RKO (cell line): ENCODE data around the gene MGAT4C.

Experiments used
- DNase-seq: peaks from one replicate; pipeline ENCODE4 v3.0.0-alpha.2; 2016; ENCODE audit warnings: low spot score

The MGAT4C gene

GRCh38 chr12:86229772-86230171 is 26.4 kb downstream of the MGAT4C start:
- DNase-seq: no peak

GRCh38 chr12:86228656-86229055 is 27.5 kb downstream of the MGAT4C start:
- no peak for DNase-seq

GRCh38 chr12:86226481-86226880 is 29.7 kb downstream of the MGAT4C start:
- no peak for DNase-seq

GRCh38 chr12:86216591-86216990 is 39.6 kb downstream of the MGAT4C start:
- no peak for DNase-seq

GRCh38 chr12:86213012-86213411 is 43.2 kb downstream of the MGAT4C start:
- no peak for DNase-seq

GRCh38 chr12:86198696-86199444 is 57.3 kb downstream of the MGAT4C start:
- DNase-seq: no peak

- DNase-seq: no peak
These were observed 59.7 kb downstream of the MGAT4C start for GRCh38 chr12:86196465-86196864.

- no peak for DNase-seq
These were observed 61.5 kb downstream of the MGAT4C start for GRCh38 chr12:86194721-86195120.

- DNase-seq: peak; percentile 66
These were observed 62.3 kb downstream of the MGAT4C start for GRCh38 chr12:86193931-86194330.

GRCh38 chr12:86188226-86188625 is 68.0 kb downstream of the MGAT4C start:
- DNase-seq: no peak

GRCh38 chr12:86186449-86186848 is 69.7 kb downstream of the MGAT4C start:
- no peak for DNase-seq

GRCh38 chr12:86179855-86180254 is 76.3 kb downstream of the MGAT4C start:
- no peak for DNase-seq

GRCh38 chr12:86174188-86174587 is 82.0 kb downstream of the MGAT4C start:
- DNase-seq: no peak

GRCh38 chr12:86172913-86173443 is 83.2 kb downstream of the MGAT4C start:
- DNase-seq: no peak

- no peak for DNase-seq
These were observed 86.1 kb downstream of the MGAT4C start for GRCh38 chr12:86170051-86170450.

- DNase-seq: peak; percentile 35
These were observed 97.2 kb downstream of the MGAT4C start for GRCh38 chr12:86158956-86159355.

GRCh38 chr12:86154620-86155019 is 101.6 kb downstream of the MGAT4C start:
- DNase-seq: no peak

- no peak for DNase-seq
These were observed 107.6 kb downstream of the MGAT4C start for GRCh38 chr12:86148612-86149011.

- DNase-seq: no peak
These were observed 108.1 kb downstream of the MGAT4C start for GRCh38 chr12:86148071-86148470.

GRCh38 chr12:86145156-86145555 is 111.0 kb downstream of the MGAT4C start:
- DNase-seq: no peak

- DNase-seq: no peak
These were observed 113.0 kb downstream of the MGAT4C start for GRCh38 chr12:86143162-86143561.

- DNase-seq: no peak
These were observed 116.5 kb downstream of the MGAT4C start for GRCh38 chr12:86139671-86140070.

GRCh38 chr12:86138770-86139169 is 117.4 kb downstream of the MGAT4C start:
- DNase-seq: no peak

GRCh38 chr12:86137936-86138335 is 118.3 kb downstream of the MGAT4C start:
- peak; percentile 37 for DNase-seq
